HEK293T (cell line): ENCODE results near the gene MRAS.

Experiments used
- CTCF ChIA-PET: fragments of 350-600 bp; formaldehyde crosslinking; extraction: SDS; loops from one replicate; lab custom pipeline; 2021; ENCODE audit warnings: antibody characterized with exemption, inconsistent platforms; lab: Yijun Ruan, JAX
- POLR2A ChIA-PET: fragments of 350-600 bp; formaldehyde crosslinking; extraction: SDS; loops from one replicate; lab custom pipeline; 2020; ENCODE audit warnings: antibody characterized with exemption, inconsistent platforms; lab: Yijun Ruan, JAX
- DNase-seq: peaks from one replicate; pipeline ENCODE4 v3.0.0; 2012; ENCODE audit warnings: mixed read lengths; ENCODE audit errors: extremely low spot score
- ARNT ChIP-seq: fragments of 450-650 bp; IDR thresholded peaks from 2 replicates; pipeline ENCODE4 v1.6.1; 2017; ENCODE audit warnings: mild to moderate bottlenecking
- BHLHE40 ChIP-seq: fragments of 450-650 bp; IDR thresholded peaks from 2 replicates; pipeline ENCODE4 v1.6.1; 2016; ENCODE audit warnings: mild to moderate bottlenecking, moderate library complexity, borderline replicate concordance
- CTBP1 ChIP-seq: fragments of 450-650 bp; IDR thresholded peaks from 2 replicates; pipeline ENCODE4 v1.6.1; 2016; ENCODE audit warnings: borderline replicate concordance
- ELF4 ChIP-seq: fragments of 450-650 bp; IDR thresholded peaks from 2 replicates; pipeline ENCODE4 v1.6.1; 2017; ENCODE audit warnings: antibody characterized with exemption
- FOXA1 ChIP-seq: fragments of 450-650 bp; IDR thresholded peaks from 2 replicates; pipeline ENCODE4 v1.6.1; 2016; ENCODE audit warnings: mild to moderate bottlenecking
- FOXK2 ChIP-seq: fragments of 450-650 bp; IDR thresholded peaks from 2 replicates; pipeline ENCODE4 v1.6.1; 2016; ENCODE audit warnings: mild to moderate bottlenecking
- FOXM1 ChIP-seq: fragments of 450-650 bp; IDR thresholded peaks from 2 replicates; pipeline ENCODE4 v1.6.1; 2017; ENCODE audit warnings: mild to moderate bottlenecking, borderline replicate concordance
- HDGF ChIP-seq: fragments of 450-650 bp; IDR thresholded peaks from 2 replicates; pipeline ENCODE4 v1.6.1; 2017; ENCODE audit warnings: antibody characterized with exemption, borderline replicate concordance
- L3MBTL2 ChIP-seq: fragments of 450-650 bp; conservative IDR thresholded peaks from 2 replicates; pipeline ENCODE4 v1.6.1; 2016; ENCODE audit warnings: mild to moderate bottlenecking
- LEF1 ChIP-seq: fragments of 450-650 bp; IDR thresholded peaks from 2 replicates; pipeline ENCODE4 v1.6.1; 2017; ENCODE audit warnings: mild to moderate bottlenecking, borderline replicate concordance
- NFRKB ChIP-seq: fragments of 450-650 bp; IDR thresholded peaks from 2 replicates; pipeline ENCODE4 v1.6.1; 2016; ENCODE audit warnings: mild to moderate bottlenecking, moderate library complexity
- SP1 ChIP-seq: fragments of 450-650 bp; IDR thresholded peaks from 2 replicates; pipeline ENCODE4 v1.6.1; 2017
- SUZ12 ChIP-seq: fragments of 450-650 bp; IDR thresholded peaks from 2 replicates; pipeline ENCODE4 v1.6.1; 2016; ENCODE audit warnings: mild to moderate bottlenecking
- TARDBP ChIP-seq: fragments of 450-650 bp; IDR thresholded peaks from 2 replicates; pipeline ENCODE4 v1.6.1; 2016
- ZNF384 ChIP-seq: fragments of 450-650 bp; IDR thresholded peaks from 2 replicates; pipeline ENCODE4 v1.6.1; 2016
- TF ChIP-seq, protein P1 (sequence below): fragments of 450-650 bp; IDR thresholded peaks from 2 replicates; pipeline ENCODE4 v1.6.1; 2016

Gene MRAS

DNA sequence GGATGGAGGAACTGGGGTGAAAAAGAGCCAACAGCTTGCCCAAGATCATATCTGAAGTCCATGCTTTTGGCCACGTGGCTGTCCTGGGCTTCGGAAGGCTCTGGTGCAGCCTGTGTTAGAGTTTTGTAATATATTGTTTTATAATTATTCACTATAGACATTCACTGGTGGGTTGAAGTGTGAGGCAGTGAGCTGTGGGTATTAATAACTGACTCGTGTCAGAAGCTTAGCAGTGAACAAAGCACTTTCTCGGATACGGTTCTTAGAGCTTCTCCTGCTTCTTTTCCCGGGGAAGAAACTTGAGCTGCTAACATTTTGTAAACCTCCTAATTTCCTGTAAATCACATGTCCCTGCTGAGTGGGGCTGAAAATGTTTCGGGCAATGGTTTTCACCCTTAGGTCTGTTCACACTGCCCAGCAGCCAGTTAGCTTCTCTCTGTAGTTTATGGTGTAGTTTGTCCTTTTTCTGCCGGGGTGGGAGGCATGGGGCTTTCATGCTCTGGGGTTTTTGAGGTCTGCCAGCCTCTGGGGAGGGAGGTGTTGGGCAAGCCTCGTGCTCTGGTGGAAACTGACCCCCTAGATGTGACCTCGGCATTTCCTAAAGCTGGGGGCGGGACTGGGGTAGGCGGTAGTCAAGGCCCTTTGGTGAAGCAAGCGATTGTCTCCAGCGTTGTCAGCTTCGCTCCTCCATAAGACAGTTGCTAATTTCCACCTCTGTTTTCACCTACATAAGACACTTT, 1.7 kb downstream of the MRAS start:
- CTCF ChIA-PET, result interaction anchor here (1.0 to 1.4 kb wide), 2 partner anchors 17 to 21 kb away, joined by 5 to 6 read pairs; partner anchors contain the start of gene NME9
- no peak for DNase-seq
- POLR2A ChIA-PET, result interaction anchor here (1.1 to 1.2 kb wide), 2 partner anchors 9 to 72 kb away, joined by 3 read pairs; no protein-coding TSS in a partner anchor
- peak; percentile 15; the same call in 1 of the 2 replicates for TF ChIP-seq L3MBTL2
- TF ChIP-seq, protein P1, sequence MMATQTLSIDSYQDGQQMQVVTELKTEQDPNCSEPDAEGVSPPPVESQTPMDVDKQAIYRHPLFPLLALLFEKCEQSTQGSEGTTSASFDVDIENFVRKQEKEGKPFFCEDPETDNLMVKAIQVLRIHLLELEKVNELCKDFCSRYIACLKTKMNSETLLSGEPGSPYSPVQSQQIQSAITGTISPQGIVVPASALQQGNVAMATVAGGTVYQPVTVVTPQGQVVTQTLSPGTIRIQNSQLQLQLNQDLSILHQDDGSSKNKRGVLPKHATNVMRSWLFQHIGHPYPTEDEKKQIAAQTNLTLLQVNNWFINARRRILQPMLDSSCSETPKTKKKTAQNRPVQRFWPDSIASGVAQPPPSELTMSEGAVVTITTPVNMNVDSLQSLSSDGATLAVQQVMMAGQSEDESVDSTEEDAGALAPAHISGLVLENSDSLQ, result no peak
- no peak for TF ChIP-seq ELF4

DNA sequence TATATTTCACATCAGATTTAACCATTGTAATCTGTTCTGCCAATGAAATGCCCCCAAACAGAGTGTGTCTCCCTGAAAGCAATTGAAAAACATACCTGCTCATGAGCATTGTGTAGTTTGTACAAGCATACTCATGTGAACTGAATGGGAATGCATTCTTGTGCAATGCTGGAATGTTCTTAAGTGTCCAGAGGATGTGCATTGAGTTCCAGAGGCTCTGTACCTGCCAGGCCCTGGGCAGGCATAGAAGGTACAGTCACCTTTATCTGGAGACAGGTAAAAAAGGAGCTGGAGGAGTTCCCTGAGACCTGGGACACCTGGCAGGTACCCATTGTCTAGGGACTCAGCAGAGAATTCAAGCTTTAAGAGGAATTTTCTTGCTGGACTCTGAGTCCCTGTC, 2.8 kb downstream of the MRAS start:
- POLR2A ChIA-PET, result no interaction called here

DNA sequence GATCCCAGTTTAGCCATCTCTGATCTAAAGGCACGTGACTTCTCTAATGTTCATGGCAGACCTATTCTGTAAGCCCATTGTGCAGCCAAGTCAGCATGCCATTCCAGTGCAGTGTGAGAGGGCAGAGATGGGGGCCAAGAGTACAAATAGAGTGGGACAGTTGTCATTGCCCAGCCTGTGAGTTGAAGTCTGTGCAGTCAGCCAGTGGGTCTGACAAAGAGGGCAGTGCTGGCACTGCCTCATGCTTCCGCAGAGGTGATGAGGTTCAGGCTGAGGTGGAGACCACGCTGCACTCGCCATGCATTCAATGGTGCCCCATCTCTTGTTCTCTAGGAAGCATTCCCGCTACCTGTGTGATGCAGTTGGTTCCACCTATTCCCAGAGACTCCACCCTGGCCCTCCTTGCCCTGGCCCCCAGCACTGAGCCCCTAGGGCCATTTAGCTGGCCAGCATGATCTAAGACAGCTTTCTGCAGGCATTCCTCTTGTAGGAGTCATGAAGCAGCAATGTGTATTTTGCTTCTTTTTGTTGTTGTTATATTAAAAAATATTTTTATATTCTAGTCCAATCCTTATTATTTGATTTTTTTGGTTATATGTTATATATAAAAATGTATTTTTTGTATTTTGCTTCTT, 3.7 kb downstream of the MRAS start:
- POLR2A ChIA-PET, result no interaction called here
- TF ChIP-seq FOXK2 (no peak), FOXA1 (no peak)
- TF ChIP-seq, protein P1, result no peak
- CTCF ChIA-PET, result no interaction called here
- DNase-seq, result no peak

More for the DNA sequence above, 2.8 kb downstream of the MRAS start:
- CTCF ChIA-PET, result no interaction called here
- TF ChIP-seq L3MBTL2 (no peak), LEF1 (no peak), FOXM1 (no peak), CTBP1 (no peak), SUZ12 (no peak)
- TF ChIP-seq, protein P1, result no peak
- DNase-seq, result no peak

DNA sequence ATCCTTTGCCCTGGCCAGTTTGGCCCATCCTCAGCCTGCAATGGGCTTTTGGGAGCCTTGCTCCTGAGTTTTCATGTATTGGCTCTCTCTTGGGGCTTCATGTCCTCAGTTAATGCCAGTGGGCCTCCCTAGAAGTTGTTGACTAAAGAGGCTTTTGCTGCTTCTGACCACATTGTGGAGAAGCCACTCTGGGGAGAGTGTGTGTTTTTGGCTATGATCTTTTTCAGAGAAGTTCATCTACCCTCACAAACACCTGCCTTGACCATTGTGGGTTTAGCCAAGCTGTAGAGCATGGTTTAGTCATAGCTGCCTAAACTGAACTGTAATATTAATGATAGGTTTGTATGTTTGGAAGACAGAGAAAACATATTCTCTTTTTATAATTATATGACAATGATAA, 6.0 kb downstream of the MRAS start:
- TF ChIP-seq ARNT (no peak), SP1 (no peak), SUZ12 (no peak), NFRKB (no peak), ELF4 (no peak), L3MBTL2 (no peak), CTBP1 (no peak), FOXM1 (no peak), HDGF (no peak), FOXA1 (no peak), BHLHE40 (no peak), ZNF384 (no peak), TARDBP (no peak)
- ChIA-PET CTCF (no interaction called here), POLR2A (no interaction called here)
- no peak for DNase-seq

DNA sequence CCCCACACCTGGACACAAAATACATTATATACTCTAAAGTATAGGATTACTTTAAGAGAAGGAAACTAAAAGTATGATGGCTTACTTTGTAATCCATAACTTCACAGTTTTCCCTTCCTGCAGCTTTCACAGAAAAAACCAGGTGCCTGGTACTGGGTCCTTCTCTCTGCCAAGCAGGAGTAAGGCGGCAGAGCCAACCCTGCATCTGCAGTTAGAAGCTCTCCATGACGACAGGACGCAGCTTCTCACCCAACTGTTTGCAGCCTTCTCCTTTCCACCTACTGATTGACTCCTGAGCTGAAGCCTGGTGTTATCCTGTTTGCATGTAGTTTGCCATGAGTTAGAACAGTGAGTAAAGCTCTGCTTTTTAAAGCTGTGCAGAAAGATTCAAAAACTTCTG, 6.7 kb downstream of the MRAS start:
- CTCF ChIA-PET, result no interaction called here

DNA sequence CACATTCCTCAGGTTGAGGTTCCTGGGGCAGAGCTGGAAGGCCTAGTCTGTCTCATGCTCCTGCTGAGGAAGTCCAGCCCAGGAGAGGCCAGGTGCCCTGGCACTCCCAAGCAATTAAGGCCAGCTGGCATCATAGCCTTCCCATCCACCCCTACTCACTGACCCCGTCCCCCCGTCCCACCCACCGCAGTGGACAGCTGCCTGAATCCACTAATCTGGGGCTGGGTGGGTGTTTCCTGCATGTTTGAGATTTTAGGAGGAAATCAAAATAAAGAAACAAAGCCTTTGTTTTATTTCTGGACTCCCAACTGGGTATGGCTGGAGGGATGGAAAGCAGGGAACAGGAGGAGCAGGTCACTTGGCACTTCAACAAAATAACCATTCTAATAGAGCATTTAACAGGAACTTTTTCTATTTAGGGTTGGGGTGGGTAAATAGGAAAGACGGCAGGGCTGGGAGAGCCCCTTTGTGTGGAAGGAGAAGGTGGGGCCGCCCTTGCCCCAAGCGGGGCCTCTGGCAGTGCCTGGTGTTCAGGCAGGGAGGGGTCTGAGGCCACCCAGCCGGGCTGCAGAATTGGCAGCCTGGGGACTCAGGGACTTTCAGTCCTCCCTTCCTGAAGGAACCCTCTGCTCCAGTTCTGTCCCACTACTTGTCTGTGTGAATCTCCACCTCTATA, 8.5 kb downstream of the MRAS start:
- ChIA-PET POLR2A (no interaction called here), CTCF (no interaction called here)

More for the DNA sequence above, 6.7 kb downstream of the MRAS start:
- POLR2A ChIA-PET, result no interaction called here
- no peak for TF ChIP-seq FOXM1
- no peak for TF ChIP-seq SUZ12
- TF ChIP-seq L3MBTL2, result no peak
- TF ChIP-seq HDGF, result no peak
- TF ChIP-seq ELF4, result no peak
- no peak for TF ChIP-seq NFRKB
- TF ChIP-seq ARNT, result no peak
- TF ChIP-seq BHLHE40, result no peak
- no peak for TF ChIP-seq TARDBP
- TF ChIP-seq CTBP1, result no peak
- no peak for TF ChIP-seq LEF1
- TF ChIP-seq FOXA1, result no peak
- no peak for TF ChIP-seq ZNF384
- no peak for DNase-seq

More for the DNA sequence above, 8.5 kb downstream of the MRAS start:
- TF ChIP-seq HDGF (no peak), SP1 (no peak), CTBP1 (no peak), LEF1 (no peak), FOXM1 (no peak), ZNF384 (no peak), FOXK2 (no peak), NFRKB (no peak), TARDBP (no peak), BHLHE40 (no peak), L3MBTL2 (no peak), ELF4 (no peak), FOXA1 (no peak), SUZ12 (no peak)
- TF ChIP-seq, protein P1, result no peak
- no peak for DNase-seq
